Caco-2 (cell line): ENCODE results near the gene GSK3B. TPM values are rescaled to one million over a fixed set of nuclear protein-coding genes. Genes with fewer than 3 reads are reported as not detected.

Experiments
- BruUV-seq: library from RNA; stranded (reverse); fragments of 400-500 nt; replicated peaks from 2 replicates; lab custom pipeline; 2021; lab: Mats Ljungman, UMichigan
- CTCF ChIA-PET: fragments of 300-600 bp; sonication (Branson Sonifier 250); formaldehyde crosslinking; loops from one replicate; lab custom pipeline; 2022; ENCODE audit warnings: antibody characterized with exemption; lab: Charles Lee
- POLR2A ChIA-PET: fragments of 300-600 bp; sonication (Branson Sonifier 250); formaldehyde crosslinking; loops from one replicate; lab custom pipeline; 2022; ENCODE audit warnings: antibody characterized with exemption; lab: Charles Lee
- DNase-seq, 2 experiments: peaks; one replicate each; pipeline versions ENCODE4 v3.0.0 to v3.0.0-alpha.2; 2020 to 2022
- H3K27me3 ChIP-seq: replicated peaks from 2 replicates; pipeline ENCODE4 v1.6.0; 2011; ENCODE audit warnings: low read length; ENCODE audit not compliant: control insufficient read depth, insufficient read depth
- H3K36me3 ChIP-seq: 2 replicates; pipeline ENCODE4 v1.5.1; 2011; ENCODE audit warnings: low read length; ENCODE audit not compliant: control insufficient read depth, insufficient read depth
- H3K4me1 ChIP-seq: fragments of 250-450 bp; sonication (Bioruptor Pico); 2 replicates; pipeline ENCODE4 v1.5.1; 2020; ENCODE audit warnings: mild to moderate bottlenecking
- H3K4me3 ChIP-seq: 2 replicates; pipeline ENCODE4 v1.5.1; 2011; ENCODE audit warnings: low read depth, mild to moderate bottlenecking, control low read depth, low read length
- H3K9me3 ChIP-seq: fragments of 250-450 bp; sonication (Bioruptor Pico); 2 replicates; pipeline ENCODE4 v1.5.1; 2020; ENCODE audit warnings: mild to moderate bottlenecking, moderate library complexity
- H3K27ac Mint-ChIP-seq: one replicate; pipeline ENCODE4 v1.8.0; 2022; ENCODE audit warnings: mixed read lengths; ENCODE audit not compliant: unreplicated experiment
- H3K27me3 Mint-ChIP-seq: one replicate; pipeline ENCODE4 v1.8.0; 2022; ENCODE audit warnings: mixed read lengths; ENCODE audit not compliant: insufficient read depth, unreplicated experiment
- H3K36me3 Mint-ChIP-seq: one replicate; pipeline ENCODE4 v1.8.0; 2022; ENCODE audit warnings: mild to moderate bottlenecking, mixed read lengths; ENCODE audit not compliant: insufficient read depth, unreplicated experiment
- H3K4me1 Mint-ChIP-seq: one replicate; pipeline ENCODE4 v1.8.0; 2022; ENCODE audit warnings: low read depth, mixed read lengths; ENCODE audit not compliant: unreplicated experiment
- H3K4me3 Mint-ChIP-seq: one replicate; pipeline ENCODE4 v1.8.0; 2022; ENCODE audit warnings: mild to moderate bottlenecking, moderate library complexity, mixed read lengths; ENCODE audit not compliant: unreplicated experiment
- H3K9me3 Mint-ChIP-seq: one replicate; pipeline ENCODE4 v1.8.0; 2022; ENCODE audit warnings: mixed read lengths; ENCODE audit not compliant: unreplicated experiment
- CTCF ChIP-seq, 2 experiments: fragments of 200-600 bp in 1 of 2; IDR thresholded peaks; 1 replicate in 1 of 2; 2 replicates in 1 of 2; pipeline versions ENCODE4 v1.5.1 to v1.8.0; 2011 to 2022; ENCODE audit warnings: antibody characterized with exemption in 1 of 2, control low read depth in 1 of 2, inconsistent platforms in 1 of 2, low read depth in 1 of 2, low read length in 1 of 2, mild to moderate bottlenecking in 1 of 2, moderate library complexity in 1 of 2; ENCODE audit not compliant: insufficient read depth in 1 of 2, severe bottlenecking in 1 of 2, unreplicated experiment in 1 of 2
- intact Hi-C: fragments of 100-400 bp; cut with micrococcal nuclease; formaldehyde crosslinking; loops from one replicate; pipeline ENCODE4 v1.10.0; 2022; ENCODE audit not compliant: unreplicated experiment
- total RNA-seq: library from RNA; stranded (reverse); gene quantifications from 2 replicates; pipeline ENCODE4 v1.2.3, GENCODE V29; 2022

The GSK3B gene
- total RNA-seq, 1 experiment from 2014 or later, result 55.2 TPM

GRCh38 chr3:119885746-119886530 lies 208.3 kb downstream of the GSK3B start:
- Mint-ChIP-seq H3K27me3 (no peaks in the 10 kb centered on the region), H3K4me1 (peaks cover 7% of the 10 kb centered on the region), H3K4me3 (no peak overlapping the region), H3K9me3 (peaks cover 27% of the 10 kb centered on the region), H3K36me3 (peaks cover 39% of the 10 kb centered on the region), H3K27ac (no peak overlapping the region)
- Histone ChIP-seq H3K4me3 (no peak overlapping the region), H3K4me1 (no peaks in the 10 kb centered on the region), H3K36me3 (no peaks in the 10 kb centered on the region), H3K27me3 (no peaks in the 10 kb centered on the region), H3K9me3 (0 out of 2 replicates have a peak, but pooled peaks cover 9% of the 10 kb centered on the region)
- no TSS peak for BruUV-seq
- TF ChIP-seq CTCF (IDR thresholded peaks at IDR 0.05; ENCODE audit: insufficient read depth in 1 of 2, low read depth in 1 of 2, low read length in 1 of 2, severe bottlenecking in 1 of 2, unreplicated experiment in 1 of 2), result no peak
- intact Hi-C loops, result loop anchor here (10.0 kb wide), 1 partner anchor 171 kb away; no protein-coding TSS in a partner anchor
- ChIA-PET POLR2A (no interaction called here), CTCF (no interaction called here)
- DNase-seq, result no peak

GRCh38 chr3:119884161-119884557 lies 210.1 kb downstream of the GSK3B start:
- peaks cover 16% of the 10 kb centered on the region for H3K9me3 Mint-ChIP-seq
- Histone ChIP-seq H3K36me3 (no peaks in the 10 kb centered on the region), H3K4me1 (no peaks in the 10 kb centered on the region), H3K27me3 (no peaks in the 10 kb centered on the region), H3K9me3 (0 out of 2 replicates have a peak, but pooled peaks cover 3% of the 10 kb centered on the region), H3K4me3 (no peak overlapping the region)
- ChIA-PET POLR2A (interaction anchor here (0.7 kb wide), 1 partner anchor 59 kb away, joined by 3 read pairs; no protein-coding TSS in a partner anchor), CTCF (interaction anchor here (1.0 kb wide), 1 partner anchor 53 kb away, joined by 3 read pairs; no protein-coding TSS in a partner anchor)
- no peak for DNase-seq
- peaks cover 27% of the 10 kb centered on the region for H3K36me3 Mint-ChIP-seq
- H3K27ac Mint-ChIP-seq, result no peak overlapping the region
- no TSS peak for BruUV-seq
- peaks cover 7% of the 10 kb centered on the region for H3K4me1 Mint-ChIP-seq
- no peak for TF ChIP-seq CTCF (IDR thresholded peaks at IDR 0.05; ENCODE audit: insufficient read depth in 1 of 2, low read depth in 1 of 2, low read length in 1 of 2, severe bottlenecking in 1 of 2, unreplicated experiment in 1 of 2)
- H3K4me3 Mint-ChIP-seq, result no peak overlapping the region
- intact Hi-C loops, result loop anchor here (10.0 kb wide), 1 partner anchor 169 kb away; no protein-coding TSS in a partner anchor
- no peaks in the 10 kb centered on the region for H3K27me3 Mint-ChIP-seq

GRCh38 chr3:119883461-119884160 lies 210.6 kb downstream of the GSK3B start:
- no peaks in the 10 kb centered on the region for H3K4me1 ChIP-seq
- DNase-seq, result no peak
- no peaks in the 10 kb centered on the region for H3K36me3 ChIP-seq
- no peaks in the 10 kb centered on the region for H3K27me3 ChIP-seq
- BruUV-seq, result no TSS peak
- peaks cover 7% of the 10 kb centered on the region for H3K4me1 Mint-ChIP-seq
- peaks cover 10% of the 10 kb centered on the region for H3K9me3 Mint-ChIP-seq
- no peak for TF ChIP-seq CTCF (IDR thresholded peaks at IDR 0.05; ENCODE audit: insufficient read depth in 1 of 2, low read depth in 1 of 2, low read length in 1 of 2, severe bottlenecking in 1 of 2, unreplicated experiment in 1 of 2)
- H3K4me3 Mint-ChIP-seq, result no peak overlapping the region
- CTCF ChIA-PET, result interaction anchor here (1.0 kb wide), 1 partner anchor 52 kb away, joined by 3 read pairs; no protein-coding TSS in a partner anchor
- H3K36me3 Mint-ChIP-seq, result peaks cover 21% of the 10 kb centered on the region
- no peak overlapping the region for H3K4me3 ChIP-seq
- no peak overlapping the region for H3K27ac Mint-ChIP-seq
- H3K27me3 Mint-ChIP-seq, result no peaks in the 10 kb centered on the region
- POLR2A ChIA-PET, result interaction anchor here (0.6 to 0.7 kb wide), 2 partner anchors 58 to 275 kb away, joined by 3 read pairs; no protein-coding TSS in a partner anchor
- intact Hi-C loops, result loop anchor here (10.0 kb wide), 1 partner anchor 169 kb away; no protein-coding TSS in a partner anchor
- no peaks in the 10 kb centered on the region for H3K9me3 ChIP-seq
